ENCODE data around the gene SORCS2.

DNA sequence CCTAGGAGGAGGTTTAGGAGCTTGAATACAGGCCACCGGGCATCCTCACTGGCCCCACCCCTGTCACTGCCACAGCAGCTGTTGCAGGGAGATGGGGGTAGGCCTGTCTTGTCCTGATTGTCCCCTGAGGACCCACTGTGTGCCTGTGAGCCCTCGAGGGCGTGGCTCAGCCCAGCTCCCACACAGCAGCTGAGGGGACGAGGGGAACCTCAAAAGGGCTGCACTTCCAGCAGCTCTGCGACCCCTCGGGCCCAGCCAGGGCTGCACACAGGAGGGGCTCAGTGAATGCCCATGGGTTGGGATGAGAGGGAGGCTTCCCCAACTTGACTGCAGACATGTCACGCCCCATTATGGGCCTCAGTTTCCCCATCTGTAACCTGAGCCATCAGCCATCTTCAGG lies 521.4 kb downstream of the SORCS2 start:
- TF ChIP-seq, protein P1, sequence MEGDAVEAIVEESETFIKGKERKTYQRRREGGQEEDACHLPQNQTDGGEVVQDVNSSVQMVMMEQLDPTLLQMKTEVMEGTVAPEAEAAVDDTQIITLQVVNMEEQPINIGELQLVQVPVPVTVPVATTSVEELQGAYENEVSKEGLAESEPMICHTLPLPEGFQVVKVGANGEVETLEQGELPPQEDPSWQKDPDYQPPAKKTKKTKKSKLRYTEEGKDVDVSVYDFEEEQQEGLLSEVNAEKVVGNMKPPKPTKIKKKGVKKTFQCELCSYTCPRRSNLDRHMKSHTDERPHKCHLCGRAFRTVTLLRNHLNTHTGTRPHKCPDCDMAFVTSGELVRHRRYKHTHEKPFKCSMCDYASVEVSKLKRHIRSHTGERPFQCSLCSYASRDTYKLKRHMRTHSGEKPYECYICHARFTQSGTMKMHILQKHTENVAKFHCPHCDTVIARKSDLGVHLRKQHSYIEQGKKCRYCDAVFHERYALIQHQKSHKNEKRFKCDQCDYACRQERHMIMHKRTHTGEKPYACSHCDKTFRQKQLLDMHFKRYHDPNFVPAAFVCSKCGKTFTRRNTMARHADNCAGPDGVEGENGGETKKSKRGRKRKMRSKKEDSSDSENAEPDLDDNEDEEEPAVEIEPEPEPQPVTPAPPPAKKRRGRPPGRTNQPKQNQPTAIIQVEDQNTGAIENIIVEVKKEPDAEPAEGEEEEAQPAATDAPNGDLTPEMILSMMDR (IDR thresholded peaks at IDR 0.05; ENCODE audit: low read depth, low read length), result no peak
- no peak for TF ChIP-seq EZH2phosphoT487 (IDR thresholded peaks at IDR 0.05; ENCODE audit: low read depth)
